Neural cell (in vitro differentiated cells): ENCODE data around the gene SH3GL2. TPM values are rescaled to one million over a fixed set of nuclear protein-coding genes. Genes with fewer than 3 reads are reported as not detected.

Experiments
- H2AFZ ChIP-seq: fragments of 200-600, 300-800 bp; sonication (generic), shearing (Covaris generic); 2 replicates; pipeline ENCODE4 v1.6.0; 2014; ENCODE audit warnings: low read depth, mild to moderate bottlenecking, antibody characterized with exemption, low read length, moderate library complexity
- H3F3A ChIP-seq: fragments of 200-600 bp; shearing (Covaris generic); 2 replicates; pipeline ENCODE4 v1.6.1; 2016; ENCODE audit warnings: mild to moderate bottlenecking, moderate library complexity, mixed read lengths, antibody characterized with exemption, low read length; ENCODE audit not compliant: insufficient read depth, poor library complexity, severe bottlenecking
- H3K27ac ChIP-seq: fragments of 200-600, 300-800 bp; sonication (generic), shearing (Covaris generic); 2 replicates; pipeline ENCODE4 v1.5.1; 2014; ENCODE audit warnings: mild to moderate bottlenecking, low read length, moderate library complexity
- H3K27me3 ChIP-seq: fragments of 300-800, 200-600 bp; sonication (generic), shearing (Covaris generic); 2 replicates; pipeline ENCODE4 v1.6.0; 2014; ENCODE audit warnings: mild to moderate bottlenecking, low read depth, low read length, moderate library complexity; ENCODE audit not compliant: insufficient read depth
- H3K36me3 ChIP-seq: fragments of 300-800, 200-600 bp; sonication (generic), shearing (Covaris generic); 2 replicates; pipeline ENCODE4 v1.5.1; 2014; ENCODE audit warnings: mild to moderate bottlenecking, antibody characterized with exemption, low read length, moderate library complexity; ENCODE audit not compliant: insufficient read depth
- H3K4me2 ChIP-seq: fragments of 300-800, 200-600 bp; sonication (generic), shearing (Covaris generic); 2 replicates; pipeline ENCODE4 v1.6.0; 2014; ENCODE audit warnings: mild to moderate bottlenecking, low read length
- H3K4me3 ChIP-seq: fragments of 300-800, 200-600 bp; sonication (generic), shearing (Covaris generic); 2 replicates; pipeline ENCODE4 v1.5.1; 2014; ENCODE audit warnings: mild to moderate bottlenecking, low read length, moderate library complexity
- H3K79me2 ChIP-seq: fragments of 200-600 bp; shearing (Covaris generic); replicated peaks from 2 replicates; pipeline ENCODE4 v1.6.0; 2014; ENCODE audit warnings: mild to moderate bottlenecking, low read length, moderate library complexity; ENCODE audit not compliant: insufficient read depth
- H3K9ac ChIP-seq: fragments of 300-800, 200-600 bp; sonication (generic), shearing (Covaris generic); 2 replicates; pipeline ENCODE4 v1.6.1; 2016; ENCODE audit warnings: mild to moderate bottlenecking, low read length, mixed read lengths
- H3K9me2 ChIP-seq: fragments of 200-600 bp; shearing (Covaris generic); 2 replicates; pipeline ENCODE4 v1.6.1; 2016; ENCODE audit warnings: mild to moderate bottlenecking, low read length, mixed read lengths; ENCODE audit not compliant: insufficient read depth
- H3K9me3 ChIP-seq: fragments of 200-600, 300-800 bp; sonication (generic), shearing (Covaris generic); 2 replicates; pipeline ENCODE4 v1.6.1; 2016; ENCODE audit warnings: mild to moderate bottlenecking, mixed run types, low read length, moderate library complexity, mixed read lengths
- H4K20me1 ChIP-seq: fragments of 200-600 bp; shearing (Covaris generic); 2 replicates; pipeline ENCODE4 v1.6.1; 2016; ENCODE audit warnings: mild to moderate bottlenecking, mixed run types; ENCODE audit not compliant: insufficient read depth
- EP300 ChIP-seq: fragments of 450-650 bp; conservative IDR thresholded peaks from 2 replicates; pipeline ENCODE4 v1.6.1; 2014; ENCODE audit warnings: antibody characterized with exemption, mild to moderate bottlenecking, moderate library complexity; ENCODE audit not compliant: poor library complexity, severe bottlenecking
- EZH2 ChIP-seq: fragments of 200-600, 300-800 bp; shearing (Covaris generic), sonication (generic); IDR thresholded peaks from 2 replicates; pipeline ENCODE4 v1.6.1; 2014; ENCODE audit warnings: antibody characterized with exemption, low read length, borderline replicate concordance, mild to moderate bottlenecking; ENCODE audit not compliant: insufficient read depth, poor library complexity, severe bottlenecking
- MXI1 ChIP-seq: fragments of 450-650 bp; conservative IDR thresholded peaks from 2 replicates; pipeline ENCODE4 v1.6.1; 2014; ENCODE audit warnings: antibody characterized with exemption, mild to moderate bottlenecking; ENCODE audit not compliant: poor library complexity, severe bottlenecking
- POLR2AphosphoS5 ChIP-seq: IDR thresholded peaks from 2 replicates; pipeline ENCODE4 v1.6.1; 2012
- RAD21 ChIP-seq: fragments of 450-650 bp; conservative IDR thresholded peaks from 2 replicates; pipeline ENCODE4 v1.6.1; 2014; ENCODE audit warnings: antibody characterized with exemption, mild to moderate bottlenecking, moderate library complexity
- SMC3 ChIP-seq: fragments of 450-650 bp; conservative IDR thresholded peaks from 2 replicates; pipeline ENCODE4 v1.6.1; 2014; ENCODE audit warnings: antibody characterized with exemption, mild to moderate bottlenecking, moderate library complexity; ENCODE audit not compliant: poor library complexity
- TAF1 ChIP-seq: IDR thresholded peaks from 2 replicates; pipeline ENCODE4 v1.6.1; 2012; ENCODE audit warnings: low read depth
- polyA plus RNA-seq: library from polyadenylated mRNA; depleted of rRNA; stranded (reverse); fragments of >200 nt; gene quantifications from 2 replicates; pipeline ENCODE4 v1.2.3, GENCODE V29; 2014
- TF ChIP-seq, protein P1 (sequence below): fragments of 450-650 bp; IDR thresholded peaks from 2 replicates; pipeline ENCODE4 v1.5.1; 2014; ENCODE audit warnings: antibody characterized with exemption, mild to moderate bottlenecking, moderate library complexity; ENCODE audit not compliant: poor library complexity, severe bottlenecking
- TF ChIP-seq, protein P2 (sequence below): IDR thresholded peaks from 2 replicates; pipeline ENCODE4 v1.6.1; 2012; ENCODE audit warnings: borderline replicate concordance

Gene SH3GL2
- polyA plus RNA-seq, 1 donor from 2014 or later: 13.5 TPM

DNA sequence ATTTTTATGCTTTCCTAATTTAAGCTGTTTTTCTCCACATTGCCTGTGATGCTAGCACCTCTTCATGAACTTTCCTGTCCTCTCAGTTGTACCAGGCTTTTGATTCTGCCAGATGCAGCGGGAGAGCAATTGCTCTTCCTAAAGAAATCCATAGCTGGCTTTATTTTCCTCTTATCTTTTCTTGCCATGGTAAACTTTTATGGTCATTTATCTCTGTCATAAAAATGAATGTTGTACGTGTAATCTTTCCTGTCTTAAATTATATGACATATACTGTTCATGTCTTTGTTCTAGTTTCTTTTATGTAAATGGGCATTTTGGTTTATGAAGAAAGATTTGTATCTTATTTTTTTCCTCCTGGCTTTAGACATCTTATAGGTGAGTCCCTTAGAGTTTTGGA lies 127.5 kb downstream of the SH3GL2 start:
- Histone ChIP-seq H2AFZ (no peak overlapping the region), H3K9me3 (no peaks in the 10 kb centered on the region), H3K36me3 (no peaks in the 10 kb centered on the region), H3K4me2 (no peak overlapping the region), H3K4me3 (no peak overlapping the region), H4K20me1 (no peaks in the 10 kb centered on the region), H3K9ac (no peak overlapping the region), H3K27me3 (no peaks in the 10 kb centered on the region), H3K79me2 (no peaks in the 10 kb centered on the region), H3K9me2 (no peaks in the 10 kb centered on the region), H3K27ac (no peak overlapping the region), H3F3A (no peaks in the 10 kb centered on the region)
- no peak for TF ChIP-seq POLR2AphosphoS5

DNA sequence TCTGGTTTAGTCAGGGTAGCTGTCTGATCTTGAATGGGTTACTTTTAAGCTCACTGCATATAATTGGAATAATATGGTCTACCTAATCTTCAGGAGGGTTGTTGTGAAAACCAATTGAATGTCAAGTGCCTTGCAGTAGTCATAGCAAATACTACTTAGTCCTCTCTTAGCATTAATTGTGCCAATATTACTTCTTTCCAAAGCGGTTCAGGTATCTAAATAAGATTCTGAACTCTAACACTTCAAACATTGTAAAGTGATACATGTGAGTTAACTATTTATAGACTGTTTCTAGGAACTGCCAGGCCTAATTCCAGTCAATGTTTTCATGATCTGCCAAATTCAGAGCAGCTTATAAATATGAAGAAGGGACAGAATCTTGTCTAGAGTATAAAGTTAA lies 140.2 kb downstream of the SH3GL2 start:
- no peak overlapping the region for H3K9ac ChIP-seq
- no peaks in the 10 kb centered on the region for H3K79me2 ChIP-seq
- H3K9me3 ChIP-seq: no peaks in the 10 kb centered on the region
- H2AFZ ChIP-seq: no peak overlapping the region
- H4K20me1 ChIP-seq: no peaks in the 10 kb centered on the region
- no peaks in the 10 kb centered on the region for H3K27me3 ChIP-seq
- TF ChIP-seq, protein P1, sequence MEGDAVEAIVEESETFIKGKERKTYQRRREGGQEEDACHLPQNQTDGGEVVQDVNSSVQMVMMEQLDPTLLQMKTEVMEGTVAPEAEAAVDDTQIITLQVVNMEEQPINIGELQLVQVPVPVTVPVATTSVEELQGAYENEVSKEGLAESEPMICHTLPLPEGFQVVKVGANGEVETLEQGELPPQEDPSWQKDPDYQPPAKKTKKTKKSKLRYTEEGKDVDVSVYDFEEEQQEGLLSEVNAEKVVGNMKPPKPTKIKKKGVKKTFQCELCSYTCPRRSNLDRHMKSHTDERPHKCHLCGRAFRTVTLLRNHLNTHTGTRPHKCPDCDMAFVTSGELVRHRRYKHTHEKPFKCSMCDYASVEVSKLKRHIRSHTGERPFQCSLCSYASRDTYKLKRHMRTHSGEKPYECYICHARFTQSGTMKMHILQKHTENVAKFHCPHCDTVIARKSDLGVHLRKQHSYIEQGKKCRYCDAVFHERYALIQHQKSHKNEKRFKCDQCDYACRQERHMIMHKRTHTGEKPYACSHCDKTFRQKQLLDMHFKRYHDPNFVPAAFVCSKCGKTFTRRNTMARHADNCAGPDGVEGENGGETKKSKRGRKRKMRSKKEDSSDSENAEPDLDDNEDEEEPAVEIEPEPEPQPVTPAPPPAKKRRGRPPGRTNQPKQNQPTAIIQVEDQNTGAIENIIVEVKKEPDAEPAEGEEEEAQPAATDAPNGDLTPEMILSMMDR: no peak
- TF ChIP-seq, protein P2, sequence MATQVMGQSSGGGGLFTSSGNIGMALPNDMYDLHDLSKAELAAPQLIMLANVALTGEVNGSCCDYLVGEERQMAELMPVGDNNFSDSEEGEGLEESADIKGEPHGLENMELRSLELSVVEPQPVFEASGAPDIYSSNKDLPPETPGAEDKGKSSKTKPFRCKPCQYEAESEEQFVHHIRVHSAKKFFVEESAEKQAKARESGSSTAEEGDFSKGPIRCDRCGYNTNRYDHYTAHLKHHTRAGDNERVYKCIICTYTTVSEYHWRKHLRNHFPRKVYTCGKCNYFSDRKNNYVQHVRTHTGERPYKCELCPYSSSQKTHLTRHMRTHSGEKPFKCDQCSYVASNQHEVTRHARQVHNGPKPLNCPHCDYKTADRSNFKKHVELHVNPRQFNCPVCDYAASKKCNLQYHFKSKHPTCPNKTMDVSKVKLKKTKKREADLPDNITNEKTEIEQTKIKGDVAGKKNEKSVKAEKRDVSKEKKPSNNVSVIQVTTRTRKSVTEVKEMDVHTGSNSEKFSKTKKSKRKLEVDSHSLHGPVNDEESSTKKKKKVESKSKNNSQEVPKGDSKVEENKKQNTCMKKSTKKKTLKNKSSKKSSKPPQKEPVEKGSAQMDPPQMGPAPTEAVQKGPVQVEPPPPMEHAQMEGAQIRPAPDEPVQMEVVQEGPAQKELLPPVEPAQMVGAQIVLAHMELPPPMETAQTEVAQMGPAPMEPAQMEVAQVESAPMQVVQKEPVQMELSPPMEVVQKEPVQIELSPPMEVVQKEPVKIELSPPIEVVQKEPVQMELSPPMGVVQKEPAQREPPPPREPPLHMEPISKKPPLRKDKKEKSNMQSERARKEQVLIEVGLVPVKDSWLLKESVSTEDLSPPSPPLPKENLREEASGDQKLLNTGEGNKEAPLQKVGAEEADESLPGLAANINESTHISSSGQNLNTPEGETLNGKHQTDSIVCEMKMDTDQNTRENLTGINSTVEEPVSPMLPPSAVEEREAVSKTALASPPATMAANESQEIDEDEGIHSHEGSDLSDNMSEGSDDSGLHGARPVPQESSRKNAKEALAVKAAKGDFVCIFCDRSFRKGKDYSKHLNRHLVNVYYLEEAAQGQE: no peak
- TF ChIP-seq EP300 (no peak), EZH2 (no peak), MXI1 (no peak), RAD21 (no peak), SMC3 (no peak), TAF1 (no peak), POLR2AphosphoS5 (no peak)
- no peaks in the 10 kb centered on the region for H3K36me3 ChIP-seq
- H3K4me3 ChIP-seq: no peak overlapping the region
- no peaks in the 10 kb centered on the region for H3K9me2 ChIP-seq
- no peaks in the 10 kb centered on the region for H3F3A ChIP-seq
- H3K4me2 ChIP-seq: no peak overlapping the region
- H3K27ac ChIP-seq: no peak overlapping the region

DNA sequence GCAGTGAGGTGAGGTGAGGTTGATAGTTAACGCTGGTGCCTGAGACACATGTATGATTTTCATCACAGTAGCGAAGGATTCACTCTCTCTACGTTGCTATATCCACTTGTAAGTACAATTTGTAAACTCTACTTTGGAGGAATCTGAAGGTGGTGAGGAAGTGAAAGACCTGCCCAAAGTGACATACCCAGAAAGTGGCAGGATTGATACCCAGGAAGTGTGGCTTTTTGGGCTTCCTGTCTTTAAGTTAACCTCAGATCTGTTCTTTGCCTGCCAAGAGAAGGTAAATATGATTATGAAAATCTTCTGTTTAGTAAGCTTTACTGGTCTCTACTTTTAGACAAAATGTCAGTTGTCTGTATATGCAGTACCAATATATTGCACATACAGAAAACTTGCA lies 143.1 kb downstream of the SH3GL2 start:
- Histone ChIP-seq H3K9me3 (no peaks in the 10 kb centered on the region), H3K27me3 (no peaks in the 10 kb centered on the region), H3F3A (no peaks in the 10 kb centered on the region), H3K27ac (no peak overlapping the region), H4K20me1 (no peaks in the 10 kb centered on the region), H3K4me2 (no peak overlapping the region), H2AFZ (no peak overlapping the region), H3K9me2 (no peaks in the 10 kb centered on the region), H3K79me2 (no peaks in the 10 kb centered on the region), H3K9ac (no peak overlapping the region), H3K36me3 (no peaks in the 10 kb centered on the region), H3K4me3 (no peak overlapping the region)
- TF ChIP-seq SMC3 (no peak), MXI1 (no peak), TAF1 (no peak), EP300 (no peak), EZH2 (no peak)
- TF ChIP-seq, protein P1: no peak
